Esophagus squamous epithelium (tissue), 4 donors: ENCODE measurements around the gene SEMA4D.

Source experiments
- CTCF ChIP-seq, 6 experiments: fragments of 450-650 bp in 4 of 6; fragments of 200-600 bp in 2 of 6; sonication (generic) in 2 of 6; IDR thresholded peaks; one replicate each; pipeline ENCODE4 v1.5.1; 2016 to 2019; ENCODE audit warnings: antibody characterized with exemption in 6 of 6, mild to moderate bottlenecking in 4 of 6, moderate library complexity in 4 of 6
- POLR2A ChIP-seq, 4 donors: fragments of 450-650 bp; IDR thresholded peaks; one replicate each; pipeline ENCODE4 v1.6.1; 2017; ENCODE audit warnings: antibody characterized with exemption in 4 of 4, mild to moderate bottlenecking in 4 of 4, moderate library complexity in 3 of 4

- no peak for TF ChIP-seq CTCF (IDR thresholded peaks at IDR 0.05)
- no peak for TF ChIP-seq POLR2A (IDR thresholded peaks at IDR 0.05)
Measured at GRCh38 chr9:89529243-89530035, 31.5 kb upstream of the SEMA4D start.
